ENCODE data around the gene FBXL19.
"Not testable (repeated sequence)": the region's sequence is repeated elsewhere in the genome, so short reads cannot be mapped to it uniquely, and the experiment has no call there.

FBXL19 gene

GRCh38 chr16:30889721-30890120 is 33.7 kb upstream of the FBXL19 start:
- DNase-seq (ENCODE audit: low spot score) = no peak
- in situ Hi-C loops (cut with MboI; ENCODE audit: low pct_unique_long_range_greater_than_20kb, low sequenced_read_pairs, unreplicated experiment) = loop anchor here (10.0 kb wide), 1 partner anchor 45 kb away; no protein-coding TSS in a partner anchor
- TF ChIP-seq, protein P1, sequence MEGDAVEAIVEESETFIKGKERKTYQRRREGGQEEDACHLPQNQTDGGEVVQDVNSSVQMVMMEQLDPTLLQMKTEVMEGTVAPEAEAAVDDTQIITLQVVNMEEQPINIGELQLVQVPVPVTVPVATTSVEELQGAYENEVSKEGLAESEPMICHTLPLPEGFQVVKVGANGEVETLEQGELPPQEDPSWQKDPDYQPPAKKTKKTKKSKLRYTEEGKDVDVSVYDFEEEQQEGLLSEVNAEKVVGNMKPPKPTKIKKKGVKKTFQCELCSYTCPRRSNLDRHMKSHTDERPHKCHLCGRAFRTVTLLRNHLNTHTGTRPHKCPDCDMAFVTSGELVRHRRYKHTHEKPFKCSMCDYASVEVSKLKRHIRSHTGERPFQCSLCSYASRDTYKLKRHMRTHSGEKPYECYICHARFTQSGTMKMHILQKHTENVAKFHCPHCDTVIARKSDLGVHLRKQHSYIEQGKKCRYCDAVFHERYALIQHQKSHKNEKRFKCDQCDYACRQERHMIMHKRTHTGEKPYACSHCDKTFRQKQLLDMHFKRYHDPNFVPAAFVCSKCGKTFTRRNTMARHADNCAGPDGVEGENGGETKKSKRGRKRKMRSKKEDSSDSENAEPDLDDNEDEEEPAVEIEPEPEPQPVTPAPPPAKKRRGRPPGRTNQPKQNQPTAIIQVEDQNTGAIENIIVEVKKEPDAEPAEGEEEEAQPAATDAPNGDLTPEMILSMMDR (IDR thresholded peaks at IDR 0.05; ENCODE audit: extremely low read depth, insufficient read depth, missing control alignments) = no peak

- in situ Hi-C loops (cut with MboI; ENCODE audit: low pct_unique_long_range_greater_than_20kb, low sequenced_read_pairs, unreplicated experiment) = loop anchor here (10.0 kb wide), 1 partner anchor 46 kb away; no protein-coding TSS in a partner anchor
- not testable (repeated sequence) for DNase-seq (ENCODE audit: low spot score)
These were observed 32.1 kb upstream of the FBXL19 start for GRCh38 chr16:30891043-30891823.

DNA sequence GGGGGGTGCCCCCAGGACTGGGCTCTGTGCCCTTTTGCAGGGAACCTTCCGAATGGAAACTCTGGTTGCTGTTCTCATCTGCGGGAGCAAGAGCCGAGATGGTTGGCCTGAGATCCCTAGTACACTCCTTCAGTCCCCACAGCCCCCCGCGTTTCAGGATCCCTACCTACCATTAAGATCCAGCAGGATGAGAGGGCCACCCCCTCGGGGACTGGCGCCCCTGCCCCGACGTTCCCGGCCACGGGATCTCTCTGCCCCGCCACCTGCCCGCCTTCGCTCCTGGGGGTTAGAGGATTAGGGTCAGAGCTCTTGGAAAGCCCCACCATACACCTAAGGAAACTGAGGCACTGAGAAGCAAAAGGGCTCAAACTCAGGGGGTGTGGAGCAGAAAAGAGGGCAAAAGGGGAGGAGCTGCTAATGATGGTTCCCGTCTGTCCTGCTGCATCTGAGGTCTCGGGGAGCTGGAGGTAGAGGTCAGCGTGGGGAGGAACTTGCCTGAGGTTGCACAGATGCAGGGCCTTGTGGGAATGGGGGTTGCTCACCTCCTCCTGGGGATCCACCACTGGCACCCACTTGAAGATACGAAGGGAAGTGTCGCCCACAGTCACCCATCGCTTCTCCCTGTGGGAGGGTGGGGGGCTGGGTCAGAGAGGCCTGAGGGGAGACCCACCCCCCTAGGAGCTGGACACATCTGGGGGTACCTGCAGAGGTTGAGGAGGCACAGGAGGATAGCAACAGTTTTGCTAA is 30.5 kb upstream of the FBXL19 start:
- in situ Hi-C loops (cut with MboI; ENCODE audit: low pct_unique_long_range_greater_than_20kb, low sequenced_read_pairs, unreplicated experiment) = loop anchor here (10.0 kb wide), 1 partner anchor 48 kb away; no protein-coding TSS in a partner anchor
- DNase-seq (ENCODE audit: low spot score) = peak; percentile 9
- TF ChIP-seq, protein P1 (IDR thresholded peaks at IDR 0.05; ENCODE audit: extremely low read depth, insufficient read depth, missing control alignments) = no peak

DNA sequence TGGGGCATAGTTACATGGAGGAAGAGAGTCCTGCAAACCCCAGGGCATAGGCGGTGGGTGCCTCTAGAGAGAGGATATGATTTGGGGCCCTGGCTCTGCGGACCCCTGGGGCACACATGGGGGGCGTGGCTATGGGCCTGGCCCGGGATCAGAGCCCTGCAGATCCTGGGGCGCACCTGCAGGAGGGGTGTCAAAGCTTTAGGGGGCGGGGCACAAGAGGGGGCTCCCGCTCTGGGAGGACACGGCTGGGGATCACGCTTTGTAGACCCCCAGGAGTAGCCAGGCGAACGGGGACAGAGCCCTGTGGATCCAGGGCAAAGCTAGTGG is 30.0 kb upstream of the FBXL19 start:
- TF ChIP-seq, protein P1 (IDR thresholded peaks at IDR 0.05; ENCODE audit: extremely low read depth, insufficient read depth, missing control alignments) = no peak
- in situ Hi-C loops (cut with MboI; ENCODE audit: low pct_unique_long_range_greater_than_20kb, low sequenced_read_pairs, unreplicated experiment) = loop anchor here (10.0 kb wide), 1 partner anchor 49 kb away; no protein-coding TSS in a partner anchor
- peak; percentile 38 for DNase-seq (ENCODE audit: low spot score)

GRCh38 chr16:30893744-30894539 is 29.4 kb upstream of the FBXL19 start, which contains the start of gene BCL7C:
Gene BCL7C (minus strand): TSS chr16:30894077. CDS start chr16:30893944, 133 bp downstream.
- in situ Hi-C loops (cut with MboI; ENCODE audit: low pct_unique_long_range_greater_than_20kb, low sequenced_read_pairs, unreplicated experiment) = loop anchor here (10.0 kb wide), 1 partner anchor 49 kb away; no protein-coding TSS in a partner anchor
- TF ChIP-seq, protein P1 (IDR thresholded peaks at IDR 0.05; ENCODE audit: extremely low read depth, insufficient read depth, missing control alignments) = peak; percentile 66
- DNase-seq (ENCODE audit: low spot score) = peak; percentile 93

- TF ChIP-seq, protein P1 (IDR thresholded peaks at IDR 0.05; ENCODE audit: extremely low read depth, insufficient read depth, missing control alignments) = no peak
- in situ Hi-C loops (cut with MboI; ENCODE audit: low pct_unique_long_range_greater_than_20kb, low sequenced_read_pairs, unreplicated experiment) = loop anchor here (10.0 kb wide), 1 partner anchor 50 kb away; no protein-coding TSS in a partner anchor
- DNase-seq (ENCODE audit: low spot score) = peak; percentile 4
These were observed 28.6 kb upstream of the FBXL19 start for GRCh38 chr16:30894540-30895368.

Data from GM13977 (cell line).